Osteoblast (primary cell): ENCODE results near the gene NR1H4. TPM values are rescaled to one million over a fixed set of nuclear protein-coding genes. Genes with fewer than 3 reads are reported as not detected.

Experiments used
- DNase-seq: peaks from one replicate; pipeline ENCODE4 v3.0.0; 2011; ENCODE audit warnings: low spot score, mixed read lengths; ENCODE audit not compliant: insufficient read length; ENCODE audit errors: missing footprints
- H2AFZ ChIP-seq: 2 replicates; pipeline ENCODE4 v1.6.0; 2011; ENCODE audit warnings: mild to moderate bottlenecking, low read length
- H3K27ac ChIP-seq: 2 replicates; pipeline ENCODE4 v1.5.1; 2011; ENCODE audit warnings: mild to moderate bottlenecking, low read depth, low read length, moderate library complexity
- H3K27me3 ChIP-seq: 2 replicates; pipeline ENCODE4 v1.6.0; 2012; ENCODE audit warnings: mild to moderate bottlenecking, control low read depth, inconsistent platforms, low read length, moderate library complexity; ENCODE audit not compliant: insufficient read depth
- H3K36me3 ChIP-seq: 2 replicates; pipeline ENCODE4 v1.5.1; 2011; ENCODE audit warnings: mild to moderate bottlenecking, low read length, control low read depth, moderate library complexity; ENCODE audit not compliant: insufficient read depth
- H3K4me1 ChIP-seq: 2 replicates; pipeline ENCODE4 v1.5.1; 2011; ENCODE audit warnings: mild to moderate bottlenecking, low read length, control low read depth, moderate library complexity; ENCODE audit not compliant: insufficient read depth
- H3K4me2 ChIP-seq: 2 replicates; pipeline ENCODE4 v1.6.0; 2011; ENCODE audit warnings: mild to moderate bottlenecking, low read length; ENCODE audit not compliant: insufficient read depth
- H3K4me3 ChIP-seq: fragments of 200-600 bp; sonication (generic); 3 replicates; pipeline ENCODE4 v1.5.1; 2012; ENCODE audit warnings: mild to moderate bottlenecking, low read length, inconsistent platforms; ENCODE audit not compliant: insufficient read depth
- H3K79me2 ChIP-seq: 2 replicates; pipeline ENCODE4 v1.6.0; 2012; ENCODE audit warnings: mild to moderate bottlenecking, low read length, control low read depth, inconsistent platforms; ENCODE audit not compliant: insufficient read depth
- H3K9me3 ChIP-seq: 2 replicates; pipeline ENCODE4 v1.5.1; 2011; ENCODE audit warnings: low read depth, low read length, control low read depth
- H4K20me1 ChIP-seq: 2 replicates; pipeline ENCODE4 v1.6.0; 2012; ENCODE audit warnings: mild to moderate bottlenecking, low read length, control low read depth; ENCODE audit not compliant: insufficient read depth
- total RNA-seq: library from RNA; depleted of rRNA; stranded (reverse); fragments of >200 nt; gene quantifications from 2 replicates; pipeline ENCODE4 v1.2.3, GENCODE V29; 2012
- TF ChIP-seq, protein P1 (sequence below): IDR thresholded peaks from 2 replicates; pipeline ENCODE4 v1.5.1; 2011; ENCODE audit warnings: mild to moderate bottlenecking, low read depth, low read length, moderate library complexity; ENCODE audit errors: extremely low read depth

The NR1H4 gene
- total RNA-seq, 1 donor = not detected

DNA sequence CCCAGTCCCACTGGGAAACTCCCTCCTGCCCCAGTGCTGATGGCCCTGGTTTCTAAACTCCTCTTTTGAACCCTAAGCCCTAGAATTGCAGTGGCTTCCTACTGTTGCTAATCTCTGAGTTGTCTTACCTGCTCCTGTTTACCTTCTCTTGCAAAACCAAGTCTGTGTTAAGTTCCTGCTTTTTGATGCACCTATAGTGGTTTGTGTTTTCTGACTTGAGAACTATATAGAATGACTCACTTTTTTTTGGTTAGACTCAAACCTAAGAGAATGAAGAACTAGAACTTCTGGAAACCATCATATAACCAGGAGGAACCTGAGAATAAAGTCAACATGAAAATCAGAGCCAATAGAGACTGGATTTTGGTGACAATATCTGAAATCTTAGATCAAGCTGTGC is 94.3 kb downstream of the NR1H4 start:
- H3K4me1 ChIP-seq = peaks cover 8% of the 10 kb centered on the region
- no peak overlapping the region for H3K4me3 ChIP-seq
- no peak overlapping the region for H3K27ac ChIP-seq
- no peak for DNase-seq
- H3K79me2 ChIP-seq = no peaks in the 10 kb centered on the region
- TF ChIP-seq, protein P1, sequence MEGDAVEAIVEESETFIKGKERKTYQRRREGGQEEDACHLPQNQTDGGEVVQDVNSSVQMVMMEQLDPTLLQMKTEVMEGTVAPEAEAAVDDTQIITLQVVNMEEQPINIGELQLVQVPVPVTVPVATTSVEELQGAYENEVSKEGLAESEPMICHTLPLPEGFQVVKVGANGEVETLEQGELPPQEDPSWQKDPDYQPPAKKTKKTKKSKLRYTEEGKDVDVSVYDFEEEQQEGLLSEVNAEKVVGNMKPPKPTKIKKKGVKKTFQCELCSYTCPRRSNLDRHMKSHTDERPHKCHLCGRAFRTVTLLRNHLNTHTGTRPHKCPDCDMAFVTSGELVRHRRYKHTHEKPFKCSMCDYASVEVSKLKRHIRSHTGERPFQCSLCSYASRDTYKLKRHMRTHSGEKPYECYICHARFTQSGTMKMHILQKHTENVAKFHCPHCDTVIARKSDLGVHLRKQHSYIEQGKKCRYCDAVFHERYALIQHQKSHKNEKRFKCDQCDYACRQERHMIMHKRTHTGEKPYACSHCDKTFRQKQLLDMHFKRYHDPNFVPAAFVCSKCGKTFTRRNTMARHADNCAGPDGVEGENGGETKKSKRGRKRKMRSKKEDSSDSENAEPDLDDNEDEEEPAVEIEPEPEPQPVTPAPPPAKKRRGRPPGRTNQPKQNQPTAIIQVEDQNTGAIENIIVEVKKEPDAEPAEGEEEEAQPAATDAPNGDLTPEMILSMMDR = no peak
- H2AFZ ChIP-seq = no peak overlapping the region
- peaks cover 5% of the 10 kb centered on the region for H3K27me3 ChIP-seq
- H3K9me3 ChIP-seq = no peaks in the 10 kb centered on the region
- no peak overlapping the region for H3K4me2 ChIP-seq
- H4K20me1 ChIP-seq = no peaks in the 10 kb centered on the region
- H3K36me3 ChIP-seq = no peaks in the 10 kb centered on the region

DNA sequence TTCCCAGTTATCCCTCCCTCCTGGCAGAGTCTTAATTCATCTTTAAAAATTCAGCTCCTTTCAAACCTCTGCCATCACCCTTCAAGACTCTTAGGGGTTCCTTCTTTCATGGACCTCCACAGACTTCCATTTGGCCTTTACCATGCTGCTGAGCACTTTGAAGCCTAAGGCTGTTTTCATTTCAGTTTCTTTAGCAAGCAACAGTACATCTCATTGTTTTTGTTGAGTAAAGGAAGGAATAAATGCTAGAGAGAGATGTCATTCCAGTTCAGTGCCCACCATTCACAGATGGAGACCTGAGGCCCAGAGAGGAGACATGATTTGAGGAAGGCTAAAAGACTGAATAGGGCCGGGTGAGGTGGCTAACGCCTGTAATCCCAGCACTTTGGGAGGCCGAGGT is 98.5 kb downstream of the NR1H4 start:
- Histone ChIP-seq H3K4me1 (peaks cover 29% of the 10 kb centered on the region), H3K4me3 (no peak overlapping the region), H3K27ac (no peak overlapping the region), H3K79me2 (peaks cover 34% of the 10 kb centered on the region), H4K20me1 (no peaks in the 10 kb centered on the region), H2AFZ (no peak overlapping the region), H3K36me3 (no peaks in the 10 kb centered on the region), H3K4me2 (no peak overlapping the region), H3K27me3 (no peaks in the 10 kb centered on the region), H3K9me3 (no peaks in the 10 kb centered on the region)
- DNase-seq = no peak
- TF ChIP-seq, protein P1 = no peak

DNA sequence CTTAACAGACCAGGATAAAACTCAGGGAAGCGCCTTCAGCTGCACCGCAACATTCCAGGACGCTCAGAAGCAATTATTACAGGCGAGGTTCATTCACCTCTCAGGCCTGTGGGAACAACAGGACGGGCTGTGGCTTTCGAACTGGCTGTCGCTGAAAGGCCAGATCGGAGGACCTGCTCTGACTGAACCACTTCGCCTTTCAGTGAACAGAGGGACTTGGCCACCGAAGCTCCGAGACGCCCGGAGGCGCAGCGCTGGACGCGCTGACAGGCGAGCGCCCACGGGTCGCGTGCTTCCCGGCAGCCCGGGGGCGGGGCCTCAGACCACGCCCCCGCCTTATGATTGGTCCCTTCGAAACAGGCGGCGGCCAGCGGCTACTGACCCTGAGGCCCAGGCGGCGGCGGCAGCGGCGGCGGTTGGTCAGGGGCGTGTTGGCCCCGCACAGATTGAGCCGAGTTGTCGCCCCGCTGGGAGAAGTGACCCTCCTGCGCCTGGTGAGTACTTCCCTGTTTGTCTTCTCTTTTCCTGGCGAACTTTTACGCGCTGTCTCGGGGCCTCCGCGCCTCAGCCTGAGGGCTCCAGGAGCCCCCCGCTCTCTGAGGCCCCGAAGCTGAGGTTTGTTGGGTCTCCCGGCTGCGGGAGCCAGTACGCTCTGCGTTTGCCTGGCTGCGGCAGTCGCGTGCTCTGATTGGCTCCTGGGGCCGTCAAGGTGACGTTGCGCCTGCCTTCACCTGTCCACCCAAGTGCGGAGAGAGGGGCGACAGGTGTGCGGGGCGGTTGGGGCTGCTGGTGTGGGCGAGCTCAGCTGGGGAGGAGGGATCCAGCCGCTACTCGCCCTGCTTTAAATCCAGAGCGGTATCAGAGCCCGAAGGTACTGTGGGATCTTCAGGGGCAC is 99.9 kb downstream of the NR1H4 start, which contains the start of gene GAS2L3:
Gene GAS2L3 (plus strand): TSS at position 393 of the 895 bp plus-strand sequence. CDS start 21,221 bp downstream, outside the sequence.
- Histone ChIP-seq H3K36me3 (no peaks in the 10 kb centered on the region), H4K20me1 (no peaks in the 10 kb centered on the region), H3K79me2 (peaks cover 48% of the 10 kb centered on the region), H3K27me3 (no peaks in the 10 kb centered on the region), H3K9me3 (no peaks in the 10 kb centered on the region), H2AFZ (peak within 1 kb of the TSS; percentile 89), H3K4me3 (peak within 1 kb of the TSS; percentile 92), H3K4me2 (peak within 1 kb of the TSS; percentile 98), H3K4me1 (peaks cover 25% of the 10 kb centered on the region), H3K27ac (peak within 1 kb of the TSS; percentile 80)
- TF ChIP-seq, protein P1 = no peak
- peak; percentile 95 for DNase-seq

DNA sequence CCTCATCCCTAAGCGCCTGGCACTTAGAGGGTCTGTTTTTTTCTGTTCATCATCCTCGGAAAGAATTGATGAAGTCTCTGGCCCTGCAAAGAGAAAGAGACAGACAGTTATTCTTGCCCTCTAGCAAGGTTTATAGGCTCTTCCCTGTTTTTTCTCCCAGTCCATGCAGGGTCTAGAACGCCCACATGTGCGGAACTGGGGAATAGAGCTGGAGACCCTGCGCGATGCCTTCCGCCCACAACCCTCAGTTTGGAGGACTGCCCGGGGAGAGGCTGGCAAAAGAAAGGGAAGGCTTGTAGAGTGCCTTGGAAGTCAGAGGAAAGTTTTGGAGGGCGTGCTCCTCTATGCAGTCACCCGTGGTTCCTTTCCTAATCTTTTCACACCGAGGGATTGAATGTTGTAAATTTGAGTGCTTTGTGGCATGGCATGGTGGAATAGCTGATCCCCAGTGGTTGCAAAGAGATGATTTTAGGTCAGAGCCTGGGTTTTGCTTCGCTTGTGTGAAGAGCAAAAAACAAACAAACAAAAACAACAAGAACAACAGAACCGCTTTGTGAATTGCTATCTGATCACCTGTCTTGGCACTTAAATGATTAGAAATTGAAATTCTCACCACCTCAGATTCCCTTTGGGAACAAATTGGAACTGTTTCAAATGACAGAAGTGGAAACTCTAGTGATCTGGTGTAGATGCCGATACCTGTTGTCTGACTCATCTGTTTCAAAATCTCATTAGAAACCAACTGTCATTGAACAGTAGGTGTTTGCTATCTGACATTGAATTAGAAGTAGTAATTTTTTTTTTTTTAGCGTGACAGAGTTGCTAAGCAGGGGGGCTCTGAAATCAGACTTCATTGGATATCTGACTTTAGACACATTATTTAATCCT is 100.8 kb downstream of the NR1H4 start:
- Histone ChIP-seq H3K27ac (peak overlapping the region; percentile 80), H3K4me1 (peaks cover 25% of the 10 kb centered on the region), H3K4me2 (peak overlapping the region; percentile 98), H3K79me2 (peaks cover 56% of the 10 kb centered on the region), H3K9me3 (no peaks in the 10 kb centered on the region), H4K20me1 (no peaks in the 10 kb centered on the region), H3K4me3 (peak overlapping the region; percentile 92), H3K27me3 (no peaks in the 10 kb centered on the region), H2AFZ (peak overlapping the region; percentile 89), H3K36me3 (no peaks in the 10 kb centered on the region)
- DNase-seq = peak; percentile 73
- TF ChIP-seq, protein P1 = no peak
